Stimulated activated CD8-positive, alpha-beta memory T cell treated with anti-CD3 and anti-CD28 coated beads, Interleukin-2, amount 100 ng/mL, for 48 hours (primary cell): ENCODE data around the gene RALGPS1.

Source experiments
- DNase-seq, 2 donors: peaks; one replicate each; pipeline ENCODE4 v3.0.0-alpha.2; 2020; ENCODE audit warnings: low read depth in 2 of 2

Gene RALGPS1

DNA sequence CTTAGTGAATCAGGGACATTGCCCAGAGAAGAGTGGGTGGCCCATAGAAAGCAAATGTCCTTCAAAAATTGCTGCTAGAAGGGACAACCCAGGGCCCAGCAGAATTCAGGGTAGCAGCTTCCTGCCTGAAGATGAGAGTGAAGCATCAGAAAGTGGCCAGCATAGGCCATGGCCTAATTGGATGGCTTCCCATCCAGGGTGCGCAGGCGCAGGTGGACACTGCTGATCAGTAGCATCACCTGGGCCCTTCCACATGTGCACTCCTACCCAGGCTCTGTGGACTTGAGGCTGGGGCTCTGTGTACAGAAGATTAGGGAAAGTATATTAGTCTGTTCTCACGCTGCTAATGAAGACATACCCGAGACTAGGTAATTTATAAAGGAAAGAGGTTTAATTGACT is 291.4 kb downstream of the RALGPS1 start:
- no peak for DNase-seq

DNA sequence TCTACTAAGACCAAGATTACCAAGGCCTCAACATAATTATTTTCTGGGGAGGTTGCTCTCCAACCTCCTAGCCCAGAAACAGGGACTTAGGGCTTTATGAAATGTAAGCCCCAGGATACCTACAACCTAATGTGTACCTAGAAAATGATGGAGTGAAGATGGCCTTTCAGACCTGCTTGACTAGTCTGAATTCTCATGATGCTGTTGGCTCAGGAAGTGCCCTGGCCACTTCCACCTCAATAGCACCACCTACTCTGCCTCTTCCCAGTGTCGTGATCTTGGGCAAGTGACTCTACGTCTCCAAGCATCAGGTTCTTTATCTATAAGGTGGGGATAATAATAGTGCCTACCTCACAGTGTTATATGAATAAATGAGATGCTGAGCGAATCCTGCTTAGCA is 292.1 kb downstream of the RALGPS1 start:
- no peak for DNase-seq

DNA sequence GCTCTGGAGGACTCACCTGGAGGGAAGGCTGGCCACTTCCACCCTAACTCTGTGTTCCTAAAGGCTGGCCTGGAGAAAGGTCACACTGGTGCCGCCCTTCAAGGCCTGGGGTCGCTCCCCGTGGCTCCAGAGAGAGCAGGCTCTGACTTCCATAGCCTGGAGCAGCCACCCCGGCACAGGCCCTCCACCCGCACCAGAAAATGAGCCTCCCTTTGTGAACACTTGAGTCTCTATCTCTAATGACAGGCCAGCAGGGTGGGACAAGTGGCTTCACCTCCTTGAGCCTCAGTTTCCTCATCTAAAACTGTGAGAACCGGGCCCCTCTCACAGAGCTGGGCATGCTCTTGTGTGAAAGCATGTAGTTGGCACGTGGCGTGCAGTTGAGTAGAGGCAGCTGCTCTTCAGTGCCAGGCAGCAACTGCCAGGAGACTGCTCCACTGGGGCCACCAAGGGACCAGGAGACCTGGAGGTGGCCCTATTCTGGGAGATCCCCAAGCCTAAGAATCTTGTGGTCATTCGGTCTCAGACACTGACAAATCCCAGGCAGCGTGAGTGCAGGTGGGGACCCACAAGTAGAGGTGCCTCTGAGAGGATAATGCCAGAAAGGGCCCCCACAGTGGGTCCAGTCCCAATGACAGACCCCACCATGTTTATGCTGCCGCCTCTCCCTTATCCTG is 293.3 kb downstream of the RALGPS1 start:
- no peak for DNase-seq

DNA sequence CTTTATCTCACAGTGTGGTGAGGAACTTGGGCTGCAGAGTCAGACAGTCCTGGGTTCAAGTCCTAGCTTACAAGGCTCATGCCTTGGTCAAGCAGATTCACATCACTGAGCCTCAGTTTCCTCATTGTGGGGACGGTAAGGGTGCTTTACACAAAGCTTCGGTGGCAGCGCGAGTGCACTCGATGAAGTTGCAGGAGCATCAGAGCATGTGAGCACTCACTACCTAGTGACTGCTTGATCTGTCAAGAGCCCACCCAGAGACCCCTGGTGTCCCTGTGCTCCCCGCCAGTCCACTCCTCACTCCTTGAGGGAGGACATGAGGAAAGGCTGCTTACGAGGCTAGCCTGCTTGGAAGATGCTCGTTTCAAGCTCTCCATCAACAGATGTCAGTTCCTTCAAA is 293.8 kb downstream of the RALGPS1 start:
- no peak for DNase-seq

DNA sequence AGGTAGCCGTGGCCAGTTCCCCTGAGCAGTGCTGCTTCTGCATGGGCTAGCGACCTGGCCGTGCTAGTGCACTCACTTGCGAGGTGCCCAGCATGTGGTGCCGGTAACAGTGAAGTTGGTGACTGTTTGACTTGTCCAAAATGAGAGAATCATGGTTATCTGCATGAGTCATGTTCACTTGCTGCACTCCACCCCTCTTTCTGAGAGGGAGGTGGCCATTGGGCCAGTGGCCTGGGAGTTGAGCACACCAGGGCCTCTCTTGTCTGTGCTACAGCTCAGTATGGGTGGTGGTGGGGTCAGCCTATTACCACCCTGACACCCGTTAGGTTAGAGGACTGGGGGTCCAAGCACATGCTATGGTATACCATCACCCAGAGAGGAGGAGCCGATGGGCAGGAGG is 294.6 kb downstream of the RALGPS1 start:
- DNase-seq: no peak

DNA sequence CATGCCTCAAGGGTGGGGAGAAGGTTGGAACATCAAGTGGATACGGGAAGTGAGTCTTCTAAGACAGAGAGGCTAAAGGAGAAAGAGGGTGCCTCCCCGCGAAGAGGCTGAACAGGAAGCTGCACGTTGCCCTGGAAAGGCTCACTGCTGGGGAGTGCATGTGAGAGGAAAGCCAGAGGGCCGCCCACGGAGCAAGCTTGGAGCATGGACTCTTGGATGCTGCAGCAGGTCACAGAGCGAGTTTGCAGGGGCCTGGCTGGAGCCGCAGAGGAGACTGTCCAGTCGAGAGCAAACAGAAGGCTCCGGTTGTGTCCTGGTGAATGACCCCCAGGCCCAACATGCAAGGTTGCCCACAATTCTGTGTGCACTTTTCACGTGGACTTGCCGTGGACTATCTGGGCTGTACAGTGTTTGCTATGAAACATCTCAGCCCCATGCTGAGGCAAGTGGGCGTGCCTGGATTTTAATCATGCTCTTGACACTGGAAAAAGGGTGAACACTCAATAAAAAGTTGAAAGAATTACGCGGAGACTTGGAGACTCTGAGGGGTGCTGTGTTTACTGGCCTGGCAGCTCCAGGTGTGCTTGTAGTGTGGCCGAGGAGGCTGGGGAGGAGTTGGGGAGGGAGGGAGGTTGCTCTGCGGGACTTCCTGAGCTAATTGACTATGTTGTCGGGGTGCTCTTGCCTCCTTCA is 295.5 kb downstream of the RALGPS1 start:
- no peak for DNase-seq

DNA sequence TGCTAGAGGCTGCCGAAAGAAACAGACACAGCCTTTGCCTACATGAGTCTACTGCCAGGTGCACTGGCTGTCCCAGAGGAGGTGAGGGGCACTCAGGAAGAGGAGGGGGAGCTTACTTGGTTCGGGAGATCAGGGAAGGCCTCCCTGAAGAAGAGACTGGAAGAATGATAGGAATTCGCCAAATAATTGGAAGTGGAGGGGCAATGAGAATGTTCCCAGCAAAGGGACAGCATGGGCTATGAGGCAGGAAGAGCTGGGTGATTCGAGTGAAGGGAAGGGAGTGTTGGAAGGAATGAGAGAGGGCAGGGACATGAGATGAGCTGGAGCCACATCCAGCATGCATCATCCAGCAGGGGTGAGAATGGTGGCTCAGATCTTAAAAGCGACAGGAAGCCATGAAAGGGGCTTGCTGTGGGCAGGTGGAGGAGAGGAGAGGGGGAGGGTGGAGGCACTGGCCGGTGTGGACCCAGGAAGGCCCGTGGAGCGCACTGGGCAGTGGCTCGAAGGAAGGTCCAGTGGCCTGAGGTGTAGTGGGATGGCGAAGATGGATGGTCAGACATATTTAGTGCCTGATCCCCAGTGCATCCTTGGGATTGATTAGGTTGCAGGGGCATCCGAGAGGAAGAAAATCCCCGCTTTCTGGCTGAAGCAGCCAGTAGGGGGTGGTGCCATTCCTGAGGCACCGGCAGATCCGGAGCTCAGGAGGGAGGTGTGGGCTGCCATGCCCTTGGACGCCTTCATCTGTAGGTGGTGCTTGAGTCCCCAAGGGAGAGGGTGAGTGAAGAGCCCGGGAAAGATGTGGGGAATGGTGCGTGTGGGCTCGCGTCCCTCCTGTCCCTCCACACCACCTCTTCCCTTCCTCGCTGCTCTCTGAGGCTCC is 296.5 kb downstream of the RALGPS1 start:
- DNase-seq: no peak

DNA sequence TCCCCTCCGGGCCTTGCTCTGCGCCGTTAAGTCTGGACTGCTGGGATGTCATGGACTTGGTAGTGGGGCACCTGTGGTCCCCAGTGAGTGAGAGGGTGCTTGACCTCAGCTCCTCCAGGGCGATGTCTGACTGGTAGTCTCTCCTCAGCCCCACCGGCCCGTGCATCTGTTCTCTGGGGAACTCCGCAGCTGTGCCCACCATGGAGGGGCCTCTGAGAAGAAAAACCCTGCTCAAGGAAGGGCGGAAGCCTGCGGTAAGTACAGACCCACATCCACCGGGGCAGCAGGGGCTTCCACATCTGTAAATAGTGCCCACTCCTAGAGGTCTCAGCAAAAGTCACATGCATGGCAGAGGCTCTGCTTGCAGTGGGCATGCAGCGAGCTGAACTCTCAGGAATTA is 297.4 kb downstream of the RALGPS1 start:
- DNase-seq: no peak

DNA sequence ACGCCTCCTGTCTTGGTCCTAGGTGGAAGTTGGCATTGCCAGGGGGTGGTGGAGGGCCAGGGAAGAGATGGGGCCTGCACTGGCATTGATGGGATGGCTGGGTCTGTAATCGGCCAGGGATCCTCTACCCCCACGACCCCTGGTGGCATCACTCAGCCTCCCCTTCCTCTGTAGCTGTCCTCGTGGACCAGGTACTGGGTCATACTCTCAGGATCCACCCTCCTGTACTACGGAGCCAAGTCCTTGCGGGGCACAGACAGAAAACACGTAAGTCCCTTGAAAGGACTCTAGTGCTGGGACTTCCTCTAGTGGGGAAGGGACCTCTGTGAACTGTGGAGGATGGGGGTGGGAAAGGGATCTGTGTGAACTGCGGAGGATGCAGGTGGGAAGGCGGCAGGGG is 297.9 kb downstream of the RALGPS1 start:
- DNase-seq: no peak

DNA sequence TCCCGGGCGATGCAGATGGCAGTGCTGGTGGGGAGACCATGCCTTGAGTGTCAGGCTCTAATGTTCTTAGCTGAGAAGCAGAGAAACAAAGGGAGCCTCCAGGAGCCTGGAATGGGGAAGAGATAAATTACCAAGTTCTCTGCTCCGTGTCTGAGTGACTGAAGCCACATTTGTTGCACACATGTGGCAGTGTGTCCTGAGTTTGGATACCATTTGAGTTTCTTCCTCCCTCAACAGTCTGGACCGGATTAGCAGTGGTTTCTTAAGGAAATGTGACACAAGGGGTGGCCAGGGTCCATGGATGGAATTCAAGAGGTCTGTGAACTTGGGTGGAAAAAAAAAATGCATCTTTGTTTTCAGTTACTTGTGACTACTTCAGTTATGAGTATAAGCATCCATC is 299.3 kb downstream of the RALGPS1 start:
- no peak for DNase-seq

DNA sequence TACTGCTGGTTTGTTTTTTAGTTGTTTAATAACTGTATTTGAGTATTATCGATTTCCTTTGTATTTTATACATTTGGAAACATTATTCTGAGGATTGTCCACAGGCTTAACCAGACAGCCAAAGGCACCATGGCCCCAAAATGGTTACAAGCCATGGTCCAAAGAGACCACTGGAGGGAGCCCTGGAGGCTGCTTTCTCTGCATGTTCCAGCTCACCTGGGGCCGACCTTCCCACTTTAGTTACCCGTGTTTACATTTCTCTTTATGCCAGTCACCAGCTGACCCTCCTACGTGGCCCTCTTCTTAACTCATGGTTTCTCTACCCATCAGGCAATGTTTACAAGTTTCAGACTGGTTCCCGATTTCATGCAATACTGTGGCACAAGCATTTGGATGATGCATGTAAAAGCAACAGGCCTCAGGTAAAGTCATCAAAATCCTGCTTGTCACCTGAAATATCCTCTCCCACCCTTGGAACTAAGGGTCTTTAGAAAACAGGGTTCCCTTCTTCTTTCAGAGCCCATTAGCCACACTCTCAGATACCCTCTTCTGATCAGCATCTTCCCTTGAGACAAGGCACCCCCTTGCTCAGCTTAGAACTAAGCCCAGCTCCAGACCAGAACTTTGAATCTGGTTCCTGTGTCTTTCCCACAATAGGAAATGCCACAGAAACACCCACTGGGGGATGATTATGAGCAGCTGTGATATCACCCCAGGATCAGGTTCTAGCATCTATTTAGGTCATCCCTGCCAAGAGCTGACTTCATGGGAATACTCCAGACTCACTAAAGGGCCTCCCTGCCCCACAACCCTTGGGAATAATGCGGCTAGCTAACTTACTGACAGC is 300.1 kb downstream of the RALGPS1 start:
- DNase-seq: peak; percentile 27 to 32

DNA sequence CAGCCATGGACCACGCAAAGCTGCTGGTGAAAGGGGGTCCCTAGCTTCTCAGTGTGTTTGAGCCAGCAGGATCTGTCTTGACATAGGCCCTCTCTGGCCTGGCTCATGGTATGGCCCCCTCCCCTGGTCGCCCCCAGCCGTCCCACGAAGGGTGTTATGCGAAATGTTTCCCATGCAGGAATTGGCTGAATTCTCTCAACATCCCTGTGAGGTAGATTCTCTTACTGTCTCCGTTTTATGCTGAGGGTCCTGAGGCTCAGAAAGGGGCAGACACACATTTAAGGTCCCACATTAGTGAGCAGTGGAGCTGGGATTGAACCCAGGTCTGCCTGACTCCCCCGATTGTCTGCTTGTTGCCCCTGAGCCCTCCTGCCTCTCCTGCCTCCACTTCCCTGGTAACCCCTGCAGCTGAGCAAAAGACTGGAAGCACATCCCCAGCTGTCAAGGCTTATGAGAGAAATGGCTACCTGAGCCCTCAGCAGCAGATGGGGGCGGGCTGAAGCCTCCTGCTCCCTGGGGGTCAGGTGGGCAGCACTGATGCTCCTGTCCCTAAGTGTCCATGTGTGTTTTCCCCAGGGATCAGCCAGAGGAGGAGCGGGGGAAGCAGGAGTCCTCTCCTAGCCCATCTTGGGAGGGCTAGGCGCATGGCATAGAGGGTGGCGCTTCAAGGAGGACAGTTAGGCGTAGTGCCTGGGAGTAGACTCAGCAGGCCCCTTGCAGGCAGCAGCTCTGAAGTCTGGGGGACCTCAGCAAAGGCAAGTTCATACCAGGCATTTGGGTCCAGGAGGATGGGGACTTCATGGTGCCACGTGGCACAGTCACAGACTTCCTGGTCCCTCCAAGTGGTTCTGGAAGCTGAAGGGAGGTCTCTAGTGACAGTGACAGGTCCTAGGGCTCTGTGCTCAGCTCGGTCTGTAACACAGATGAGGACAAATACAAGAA is 301.0 kb downstream of the RALGPS1 start:
- no peak for DNase-seq

DNA sequence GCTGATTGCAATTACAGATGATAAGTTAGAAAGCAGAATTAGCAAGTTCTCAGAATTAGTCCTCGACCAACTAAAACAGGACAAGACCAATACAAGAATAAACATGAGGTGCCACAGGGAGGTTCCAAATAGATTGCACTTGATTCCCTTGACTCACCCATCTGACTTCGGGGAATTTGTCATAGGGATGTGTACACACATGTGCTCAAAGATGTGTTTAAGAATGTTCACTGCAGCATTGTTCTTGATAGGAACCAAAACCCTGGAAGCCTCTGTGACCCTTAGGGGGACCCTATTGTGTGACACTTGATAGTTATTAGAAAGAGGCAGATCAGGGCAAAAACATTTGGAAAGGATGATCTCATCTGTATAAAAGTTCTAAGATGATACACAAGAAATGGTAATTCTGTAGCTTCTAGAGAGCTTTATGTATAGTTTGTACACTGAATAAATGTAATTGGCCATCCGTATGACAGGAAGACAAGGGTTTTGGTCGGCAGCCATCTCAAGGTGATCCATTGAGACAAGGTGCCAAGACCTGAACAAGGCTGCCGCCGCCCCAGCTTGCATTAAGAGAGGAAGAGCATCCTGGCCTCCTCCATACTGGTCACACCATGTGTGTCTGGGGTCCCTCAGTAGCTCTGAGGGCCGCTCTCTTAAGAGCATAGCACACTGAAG is 301.8 kb downstream of the RALGPS1 start:
- DNase-seq: no peak

DNA sequence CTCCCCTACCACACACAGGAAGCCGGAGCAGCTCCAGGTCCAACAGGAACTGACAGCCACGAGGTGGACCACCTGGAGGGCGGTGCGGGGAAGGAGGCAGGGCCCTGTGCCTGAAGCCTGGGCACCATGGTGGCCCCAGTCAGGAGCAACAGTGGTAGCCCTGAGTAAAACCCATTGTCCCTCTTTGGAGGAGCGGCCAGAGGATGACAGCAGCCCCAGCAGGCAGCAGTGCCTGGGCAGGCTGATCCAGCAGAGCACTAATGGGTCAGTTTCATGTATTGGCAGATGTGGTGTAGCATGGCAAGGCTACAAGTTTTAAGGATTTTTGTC is 302.3 kb downstream of the RALGPS1 start:
- DNase-seq: no peak

DNA sequence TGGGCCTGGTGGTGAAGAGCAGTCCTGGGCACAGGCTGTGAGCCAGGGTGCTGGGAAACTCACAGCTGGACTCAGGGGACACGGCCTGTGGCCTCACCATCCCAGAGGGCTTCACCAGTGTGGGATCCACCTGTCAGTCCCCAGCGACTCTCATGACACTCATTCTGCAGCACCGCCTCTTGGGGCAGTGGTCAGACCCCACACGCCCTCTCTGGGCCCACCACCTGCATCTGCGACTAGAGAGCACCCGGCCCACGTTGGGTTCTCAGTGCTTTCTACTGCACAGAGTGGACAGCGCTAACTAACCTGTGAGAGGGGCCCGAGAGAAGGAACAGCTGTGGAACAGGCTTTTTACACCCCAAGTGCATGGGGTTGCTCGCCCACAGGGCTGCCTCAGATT is 304.2 kb downstream of the RALGPS1 start:
- DNase-seq: no peak

DNA sequence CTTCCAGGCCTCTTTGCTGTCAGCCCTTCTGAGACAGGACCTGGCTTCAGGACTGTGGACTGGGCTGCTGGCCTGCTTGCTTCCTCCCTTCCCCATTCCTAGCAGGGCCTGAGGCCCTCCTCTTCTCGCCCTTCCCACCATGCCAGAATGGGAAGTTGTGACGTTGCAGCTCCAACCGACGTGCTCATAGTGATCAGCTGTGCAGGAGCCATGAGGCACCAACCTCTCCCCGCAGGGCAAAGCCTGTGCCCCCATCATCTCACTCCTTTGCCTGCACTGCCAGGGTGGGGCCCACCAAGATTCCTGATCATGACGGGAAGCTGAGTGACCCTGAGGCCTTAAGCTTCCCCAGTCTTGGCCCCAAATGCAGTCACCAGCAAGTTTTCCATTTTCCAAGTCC is 304.9 kb downstream of the RALGPS1 start:
- no peak for DNase-seq

DNA sequence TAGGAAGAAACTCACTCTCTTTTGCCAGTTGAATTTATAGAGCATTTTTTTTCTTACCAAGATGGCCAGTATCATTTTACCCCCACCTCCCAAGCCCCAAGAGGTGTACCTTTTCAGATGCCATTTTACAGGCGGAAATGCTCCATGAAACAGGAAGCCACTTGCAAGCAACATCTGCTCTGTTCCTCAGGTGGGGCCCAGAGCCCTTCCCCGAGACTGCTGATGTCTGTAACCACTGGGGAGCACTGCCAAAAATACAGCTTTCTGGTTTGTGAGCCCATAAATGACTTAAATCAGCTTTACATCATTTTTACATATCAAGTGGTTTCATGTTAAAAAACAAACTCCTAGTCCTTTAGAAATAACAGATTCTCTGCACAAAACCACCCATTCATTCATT is 307.1 kb downstream of the RALGPS1 start:
- DNase-seq: no peak

DNA sequence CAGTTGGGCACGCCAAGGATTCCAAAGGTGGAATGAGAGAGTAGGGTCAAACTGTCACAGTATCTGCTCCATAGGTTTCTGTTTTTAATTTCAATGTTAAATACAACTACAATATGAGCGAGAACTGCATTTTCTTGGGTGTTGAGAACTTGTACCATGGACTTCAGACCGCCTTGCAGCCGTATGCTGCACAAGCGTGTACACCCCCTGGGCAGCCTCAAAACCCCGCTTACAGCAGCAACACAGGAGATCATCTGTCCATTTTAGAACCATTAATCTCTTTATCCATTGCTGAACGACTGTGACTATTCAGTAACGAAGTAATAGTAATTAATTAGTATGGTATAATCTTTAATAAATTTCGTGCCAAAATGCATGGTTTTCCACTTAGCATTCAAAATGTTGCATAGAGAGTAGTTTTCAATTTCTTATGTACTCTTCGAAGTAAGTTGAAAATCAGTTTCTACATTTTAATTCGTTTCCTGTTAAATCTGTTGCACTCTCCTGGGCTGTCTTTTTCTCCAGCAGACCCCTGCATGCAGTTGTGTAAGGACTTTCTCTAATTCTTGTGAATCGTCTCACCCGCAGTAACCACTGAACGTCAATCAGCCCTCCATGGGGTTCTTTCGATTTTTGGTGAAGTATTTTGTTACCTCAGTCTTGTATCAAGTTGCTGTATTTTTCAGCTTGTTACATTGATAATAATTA is 308.0 kb downstream of the RALGPS1 start:
- no peak for DNase-seq

DNA sequence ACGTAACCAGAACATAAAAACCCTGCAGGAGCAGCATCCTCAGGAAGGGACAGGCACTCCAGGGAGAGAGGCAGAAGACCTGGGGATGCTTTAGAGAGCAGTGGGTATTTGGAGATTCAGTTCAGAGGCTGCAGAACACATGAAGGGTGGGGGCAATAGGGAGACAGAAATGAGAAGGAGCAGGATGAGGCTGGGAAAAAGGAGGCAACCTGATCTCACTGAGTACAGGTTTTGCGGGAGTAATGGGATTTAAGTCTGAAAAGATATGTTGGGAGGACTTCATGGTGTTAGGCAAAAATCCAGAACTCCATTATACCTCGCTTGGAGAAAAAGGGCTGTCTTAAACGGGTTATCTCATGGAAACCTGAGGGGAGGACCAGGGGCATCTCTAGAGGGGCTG is 308.7 kb downstream of the RALGPS1 start:
- no peak for DNase-seq

DNA sequence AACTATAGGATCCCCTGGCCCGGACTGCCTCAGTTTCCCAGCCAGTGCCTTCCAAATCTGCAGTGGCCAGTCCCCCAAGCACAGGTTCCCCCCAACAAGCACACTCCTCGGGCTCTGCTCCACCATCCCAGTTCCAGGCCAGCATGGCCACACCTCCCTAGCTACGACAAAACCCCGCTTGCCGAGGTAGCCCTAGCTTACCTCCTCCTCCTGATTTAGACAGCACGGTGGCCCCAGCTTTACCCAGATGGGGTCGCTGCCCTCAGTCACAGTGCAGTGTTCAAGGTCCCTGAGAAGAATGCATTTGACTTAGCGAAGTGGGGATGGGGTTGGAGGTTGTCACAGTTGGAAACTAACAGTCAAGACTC is 309.2 kb downstream of the RALGPS1 start:
- DNase-seq: no peak
